Adrenal gland (tissue), 19 donors: ENCODE measurements around the gene BAAT. TPM values are rescaled to one million over a fixed set of nuclear protein-coding genes. Genes with fewer than 3 reads are reported as not detected.
A peak's percentile ranks its signal among the peaks of the same experiment; 100 is the strongest.
"Not testable (repeated sequence)": the region's sequence is repeated elsewhere in the genome, so short reads cannot be mapped to it uniquely, and the experiment has no call there.

Experiments used
- DNase-seq, 7 donors: peaks; one replicate each; pipeline ENCODE4 v3.0.0-alpha.2; 2019 to 2020
- H3K27ac ChIP-seq, 5 donors: fragments of 200-600 bp; sonication (generic) in 4 of 5; 1 replicate in 3 of 5; 2 replicates in 2 of 5; pipeline versions ENCODE4 v1.5.1 to v1.8.0; 2016 to 2020; ENCODE audit warnings: mild to moderate bottlenecking in 1 of 5
- H3K27me3 ChIP-seq: fragments of 200-600 bp; 2 replicates; pipeline ENCODE4 v1.8.0; 2021
- H3K36me3 ChIP-seq, 2 donors: fragments of 200-600 bp; replicated peaks in 1 of 2; 1 replicate in 1 of 2; 2 replicates in 1 of 2; pipeline versions ENCODE4 v1.5.1 to v1.8.0; 2018 to 2022
- H3K4me1 ChIP-seq, 2 donors: fragments of 200-600 bp; replicated peaks in 1 of 2; 1 replicate in 1 of 2; 2 replicates in 1 of 2; pipeline versions ENCODE4 v1.5.1 to v1.8.0; 2018 to 2021
- H3K4me3 ChIP-seq, 4 donors: fragments of 200-600 bp; sonication (generic) in 3 of 4; one replicate each; pipeline ENCODE4 v1.5.1; 2016 to 2018
- H3K9me3 ChIP-seq, 3 donors: fragments of 200-600 bp; sonication (generic) in 1 of 3; replicated peaks in 1 of 3; 1 replicate in 2 of 3; 2 replicates in 1 of 3; pipeline versions ENCODE4 v1.5.1 to v1.8.0; 2016 to 2021
- POLR2A ChIP-seq, 2 donors: fragments of 450-650 bp; IDR thresholded peaks; one replicate each; pipeline ENCODE4 v1.6.1; 2017; ENCODE audit warnings: antibody characterized with exemption in 2 of 2, mild to moderate bottlenecking in 2 of 2, moderate library complexity in 1 of 2
- WGBS, 4 donors: extraction: QIAGEN DNeasy Blood & Tissue Kit in 2 of 4; methylation state at CpG; one replicate each; pipeline versions ENCODE4 v1.1.5 to v1.1.7; 2013 to 2017; 5-methylcytosine and 5-hydroxymethylcytosine counted together
- intact Hi-C, 2 donors: fragments of 100-400 bp; cut with DNase I; formaldehyde crosslinking; loops; one replicate each; pipeline versions ENCODE4 v1.14.1 to v1.15.0; 2022 to 2023
- long read RNA-seq, 10 donors: library from polyadenylated mRNA in 3 of 10; unstranded in 2 of 10; stranded (forward) in 1 of 10; transcript quantifications; one replicate each; pipeline ENCODE4 v2.0.0 and lab custom pipeline, GENCODE V29; 2021 to 2026
- polyA plus RNA-seq, 3 donors: library from polyadenylated mRNA; stranded (reverse); fragments of 200-250 nt in 2 of 3; fragments of 350-450 nt in 1 of 3; fragmentation: Illumina TruSeq in 1 of 3; extraction: RNeasy Lipid Tissue Mini Kit (QIAGEN cat#74804) in 1 of 3; gene quantifications; one replicate each; pipeline ENCODE4 v1.2.3, GENCODE V29; 2013 to 2014
- total RNA-seq, 9 donors: library from RNA; depleted of rRNA in 4 of 9; stranded (reverse); fragments of >200 nt in 4 of 9; fragments of 120-200 nt in 1 of 9; fragmentation: NEBNext Ultra II Directional in 1 of 9; extraction: Animal tissue kit (Norgen Biotek cat#: 25700) in 1 of 9; gene quantifications; one replicate each; pipeline versions ENCODE4 v1.1.0 to v1.2.4, GENCODE V29; 2013 to 2023
- TF ChIP-seq, protein P1 (sequence below), 6 experiments: fragments of 450-650 bp in 4 of 6; fragments of 200-600 bp in 2 of 6; sonication (generic) in 1 of 6; IDR thresholded peaks; 1 replicate in 5 of 6; 2 replicates in 1 of 6; pipeline versions ENCODE4 v1.5.1 to v1.8.0; 2016 to 2021; ENCODE audit warnings: antibody characterized with exemption in 6 of 6, mild to moderate bottlenecking in 2 of 6, moderate library complexity in 1 of 6
- donor health status: healthy with polysubstance abuse.
- donor health status: Bipolar disorder and iron deficiency.
- donor health status: DM: yes; HTN: yes; CAD: no.
- donor health status: DM: no; HTN: no; CAD: no.
- donor health status: DM: no; HTN: no; CAD: no.
- donor health status: DM: yes; HTN: yes; CAD: no.

The BAAT gene
- total RNA-seq = under 1 TPM in 4 of 9 donors, not detected in 5; 0.11 to 0.55 (median 0.16) TPM
- under 1 TPM; 0.07 to 0.27 (median 0.16) TPM for polyA plus RNA-seq
- long read RNA-seq, donor 1 = 0 reads
- long read RNA-seq, donor 2 = 0 reads
- long read RNA-seq, donor 3 = 0 reads
- long read RNA-seq, donor 4 = 0 reads
- long read RNA-seq, donor 5 = 0 reads
- long read RNA-seq, donor 6 = 0 reads
- long read RNA-seq, donor 7 = 0 reads
- long read RNA-seq, donor 8, partial matches to known transcripts = 0 of 1 reads
- long read RNA-seq, donor 8, other reads (novel, unspliced or antisense) = 0 of 1 reads
- long read RNA-seq, donor 9 = 0 reads
- long read RNA-seq, donor 10 = 0 reads

GRCh38 chr9:101384873-101385536 lies at the start of gene BAAT:
TSS of gene BAAT (minus strand) at chr9:101385006. CDS start at chr9:101371404, 13,602 bp downstream.
- H3K36me3 ChIP-seq = peaks cover 0 to 16% of the 10 kb centered on the region in 2 donors
- H3K27me3 ChIP-seq, H3K4me1 ChIP-seq, intact Hi-C loops, DNase-seq, H3K27ac ChIP-seq, H3K4me3 ChIP-seq, H3K9me3 ChIP-seq: not testable (repeated sequence)
- 91 to 94% (median 93%) methylated on average over 11 of the region's 11 CpGs for WGBS, 4 donors

DNA sequence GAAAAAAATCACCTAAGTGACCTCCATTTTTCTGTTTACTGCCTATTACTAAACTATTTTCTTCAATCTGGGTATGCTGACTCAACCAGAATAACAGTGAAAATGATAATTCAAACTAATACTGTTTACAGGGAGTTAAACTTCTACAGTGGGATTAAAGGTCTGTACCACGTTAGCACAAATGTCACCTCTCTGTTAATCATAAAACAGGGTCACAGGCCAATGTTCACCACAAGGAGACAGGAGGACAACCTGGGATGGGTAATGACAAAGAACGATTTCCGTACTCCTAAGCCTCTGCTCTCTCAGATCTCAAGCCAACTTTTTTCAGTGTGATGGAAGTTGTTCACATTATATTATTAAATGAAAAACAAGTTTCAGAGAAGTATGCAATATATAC lies 48.4 kb upstream of the BAAT start:
- Histone ChIP-seq H3K9me3 (no peaks in the 10 kb centered on the region), H3K36me3 (no peaks in the 10 kb centered on the region), H3K27me3 (no peaks in the 10 kb centered on the region), H3K27ac (peak overlapping the region in 1 of 5 donors; percentile 13), H3K4me1 (peaks cover 0 to 19% of the 10 kb centered on the region in 2 donors), H3K4me3 (no peak overlapping the region)
- intact Hi-C loops = no loop called here
- WGBS, 4 donors = 37 to 62% (median 43%) methylated on average over 3 of the region's 3 CpGs
- no peak for TF ChIP-seq POLR2A (IDR thresholded peaks at IDR 0.05)
- DNase-seq = no peak

DNA sequence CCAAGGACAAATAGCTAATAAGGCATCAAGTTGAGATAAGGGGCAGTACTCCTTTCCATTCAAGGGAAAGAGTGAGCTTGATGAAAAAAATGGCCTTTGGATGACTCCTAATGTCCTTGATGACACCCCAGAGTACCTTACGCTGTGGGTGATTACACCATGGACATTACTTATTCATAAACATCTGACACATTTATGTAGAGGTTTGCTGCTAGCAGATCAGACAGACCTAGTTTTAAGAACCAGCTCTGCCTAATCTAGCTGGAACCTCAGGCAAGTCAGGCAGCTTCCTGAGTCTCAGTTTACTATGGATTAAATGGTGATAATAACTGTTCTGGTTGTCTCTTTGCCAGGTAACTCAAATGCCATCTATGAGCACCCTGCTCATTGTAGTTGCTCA lies 47.9 kb upstream of the BAAT start:
- peak in 1 of 7 donors; percentile 37 for DNase-seq
- Histone ChIP-seq H3K9me3 (no peaks in the 10 kb centered on the region), H3K36me3 (no peaks in the 10 kb centered on the region), H3K4me1 (peaks cover 0 to 17% of the 10 kb centered on the region in 2 donors), H3K4me3 (no peak overlapping the region), H3K27ac (peak overlapping the region in 1 of 5 donors; percentile 13), H3K27me3 (no peaks in the 10 kb centered on the region)
- TF ChIP-seq, protein P1, sequence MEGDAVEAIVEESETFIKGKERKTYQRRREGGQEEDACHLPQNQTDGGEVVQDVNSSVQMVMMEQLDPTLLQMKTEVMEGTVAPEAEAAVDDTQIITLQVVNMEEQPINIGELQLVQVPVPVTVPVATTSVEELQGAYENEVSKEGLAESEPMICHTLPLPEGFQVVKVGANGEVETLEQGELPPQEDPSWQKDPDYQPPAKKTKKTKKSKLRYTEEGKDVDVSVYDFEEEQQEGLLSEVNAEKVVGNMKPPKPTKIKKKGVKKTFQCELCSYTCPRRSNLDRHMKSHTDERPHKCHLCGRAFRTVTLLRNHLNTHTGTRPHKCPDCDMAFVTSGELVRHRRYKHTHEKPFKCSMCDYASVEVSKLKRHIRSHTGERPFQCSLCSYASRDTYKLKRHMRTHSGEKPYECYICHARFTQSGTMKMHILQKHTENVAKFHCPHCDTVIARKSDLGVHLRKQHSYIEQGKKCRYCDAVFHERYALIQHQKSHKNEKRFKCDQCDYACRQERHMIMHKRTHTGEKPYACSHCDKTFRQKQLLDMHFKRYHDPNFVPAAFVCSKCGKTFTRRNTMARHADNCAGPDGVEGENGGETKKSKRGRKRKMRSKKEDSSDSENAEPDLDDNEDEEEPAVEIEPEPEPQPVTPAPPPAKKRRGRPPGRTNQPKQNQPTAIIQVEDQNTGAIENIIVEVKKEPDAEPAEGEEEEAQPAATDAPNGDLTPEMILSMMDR (IDR thresholded peaks at IDR 0.05) = no peak
- TF ChIP-seq POLR2A (IDR thresholded peaks at IDR 0.05) = no peak
- 43 to 55% (median 46%) methylated on average over 1 of the region's 1 CpG for WGBS, 4 donors
- intact Hi-C loops = no loop called here

- H3K9me3 ChIP-seq = no peaks in the 10 kb centered on the region
- peaks cover 0 to 17% of the 10 kb centered on the region in 2 donors for H3K4me1 ChIP-seq
- H3K36me3 ChIP-seq = no peaks in the 10 kb centered on the region
- no peak overlapping the region for H3K4me3 ChIP-seq
- no peaks in the 10 kb centered on the region for H3K27me3 ChIP-seq
- no peak for DNase-seq
- no peak for TF ChIP-seq POLR2A (IDR thresholded peaks at IDR 0.05)
- TF ChIP-seq, protein P1 (IDR thresholded peaks at IDR 0.05) = no peak
- no peak overlapping the region for H3K27ac ChIP-seq
- intact Hi-C loops = no loop called here
Measured at GRCh38 chr9:101432171-101432570, 47.4 kb upstream of the BAAT start.

- Histone ChIP-seq H3K4me1 (peaks cover 0 to 17% of the 10 kb centered on the region in 2 donors), H3K4me3 (no peak overlapping the region), H3K27ac (no peak overlapping the region), H3K9me3 (no peaks in the 10 kb centered on the region), H3K36me3 (no peaks in the 10 kb centered on the region), H3K27me3 (no peaks in the 10 kb centered on the region)
- WGBS, 4 donors = 88 to 95% (median 94%) methylated on average over 7 of the region's 7 CpGs
- intact Hi-C loops = no loop called here
- no peak for DNase-seq
- TF ChIP-seq POLR2A (IDR thresholded peaks at IDR 0.05) = no peak
- TF ChIP-seq, protein P1 (IDR thresholded peaks at IDR 0.05) = no peak
Measured at GRCh38 chr9:101429736-101430135, 44.9 kb upstream of the BAAT start.
